ENCODE data around the gene SNX30.

Gene SNX30

DNA sequence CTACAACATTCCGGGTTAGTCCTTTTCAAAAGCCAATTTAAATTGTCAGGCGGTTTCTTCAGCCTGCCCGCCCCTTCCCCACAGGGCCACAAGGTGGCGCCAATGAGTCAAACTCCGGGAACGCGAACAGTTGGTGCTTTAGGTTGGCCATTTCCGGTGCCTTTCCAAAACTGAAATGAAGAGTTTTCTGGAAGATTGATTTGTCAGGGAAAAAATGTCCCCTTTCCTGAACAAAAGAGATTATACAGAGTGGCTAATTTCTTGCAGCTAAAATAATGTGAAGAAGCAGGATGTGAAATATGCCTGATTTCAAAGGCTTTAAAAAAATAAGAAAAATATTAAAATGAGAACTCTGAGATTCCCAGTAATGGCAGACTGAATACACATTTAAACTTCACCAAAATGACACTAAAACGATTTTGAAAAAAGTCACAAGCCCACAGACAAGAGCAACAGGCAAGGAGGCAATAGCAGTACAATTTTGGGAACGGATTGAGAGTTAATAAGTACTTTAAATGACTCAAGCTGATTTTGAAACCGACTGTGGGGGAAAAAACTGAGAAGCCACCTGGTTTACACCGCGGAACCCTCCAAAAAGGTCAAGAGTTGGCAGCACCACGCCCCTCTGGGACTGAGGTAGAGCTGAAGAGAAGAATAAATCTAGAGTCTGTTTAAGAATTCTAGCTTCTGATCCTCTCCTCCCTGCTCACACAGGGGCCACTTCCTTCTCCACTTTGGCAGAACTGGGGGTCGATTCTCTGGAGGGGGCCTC lies 94.4 kb downstream of the SNX30 start:
- peak in 41 of 42 donors; percentile 54 to 93 (median 80) for DNase-seq
- intact Hi-C loops (cut with DNase I) = loop anchor here (10.0 kb wide), 1 partner anchor 90 kb away; the partner anchor contains the start of gene SNX30

- peak in 39 of 42 donors; percentile 26 to 85 (median 50) for DNase-seq
- intact Hi-C loops (cut with DNase I) = loop anchor here (10.0 kb wide), 1 partner anchor 92 kb away; the partner anchor contains the start of gene SNX30
These were observed 96.2 kb downstream of the SNX30 start for GRCh38 chr9:112846528-112847488.

- intact Hi-C loops (cut with DNase I) = loop anchor here (10.0 kb wide), 1 partner anchor 94 kb away; the partner anchor contains the start of gene SNX30
These were observed 98.0 kb downstream of the SNX30 start for GRCh38 chr9:112848316-112849151.

GRCh38 chr9:112849363-112849922 lies 98.9 kb downstream of the SNX30 start:
- intact Hi-C loops (cut with DNase I) = loop anchor here (10.0 kb wide), 1 partner anchor 95 kb away; the partner anchor contains the start of gene SNX30
- no peak for DNase-seq

More at GRCh38 chr9:112848316-112849151, 98.0 kb downstream of the SNX30 start:
- DNase-seq = peak in 1 of 42 donors; percentile 14

GRCh38 chr9:112850840-112851239 lies 100.3 kb downstream of the SNX30 start:
- no peak for DNase-seq
- intact Hi-C loops (cut with DNase I) = no loop called here

DNA sequence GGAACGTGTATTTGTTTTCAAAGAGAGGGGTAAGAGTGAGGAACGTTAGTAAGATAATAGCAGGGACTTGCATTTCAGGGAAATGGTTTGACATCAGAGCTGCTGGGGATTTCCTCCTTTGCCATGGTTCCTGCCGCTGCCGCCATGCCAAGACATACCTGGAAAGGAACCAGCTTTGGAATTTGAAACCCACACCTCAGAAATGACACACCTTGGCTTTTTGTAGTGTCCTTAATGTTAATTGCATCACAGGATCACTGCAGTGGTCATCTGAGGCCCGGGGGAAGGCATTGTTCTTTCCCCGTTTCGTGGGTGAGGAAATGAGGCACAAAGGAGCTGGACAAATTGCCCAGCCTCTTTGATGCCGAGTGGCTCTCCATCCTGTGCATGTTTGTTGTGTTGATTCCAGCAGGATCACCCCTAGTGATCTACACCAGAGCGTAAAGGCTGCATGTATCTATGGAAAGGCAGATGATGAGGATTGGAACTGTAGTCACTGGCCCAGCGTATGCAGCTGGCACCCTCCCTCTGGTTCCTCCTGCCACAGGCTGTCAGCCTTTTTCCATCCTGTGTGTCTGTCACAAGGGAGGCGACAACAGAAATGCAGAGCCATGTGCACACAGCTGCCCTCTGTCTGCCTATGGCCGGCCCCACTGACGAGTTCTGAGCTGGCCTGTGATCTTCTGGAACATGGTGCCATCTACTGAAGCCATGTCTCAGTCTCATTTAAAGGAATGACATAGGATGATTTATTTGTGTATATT lies 102.4 kb downstream of the SNX30 start:
- intact Hi-C loops (cut with DNase I) = no loop called here
- DNase-seq = peak in 41 of 42 donors; percentile 24 to 91 (median 71)

DNA sequence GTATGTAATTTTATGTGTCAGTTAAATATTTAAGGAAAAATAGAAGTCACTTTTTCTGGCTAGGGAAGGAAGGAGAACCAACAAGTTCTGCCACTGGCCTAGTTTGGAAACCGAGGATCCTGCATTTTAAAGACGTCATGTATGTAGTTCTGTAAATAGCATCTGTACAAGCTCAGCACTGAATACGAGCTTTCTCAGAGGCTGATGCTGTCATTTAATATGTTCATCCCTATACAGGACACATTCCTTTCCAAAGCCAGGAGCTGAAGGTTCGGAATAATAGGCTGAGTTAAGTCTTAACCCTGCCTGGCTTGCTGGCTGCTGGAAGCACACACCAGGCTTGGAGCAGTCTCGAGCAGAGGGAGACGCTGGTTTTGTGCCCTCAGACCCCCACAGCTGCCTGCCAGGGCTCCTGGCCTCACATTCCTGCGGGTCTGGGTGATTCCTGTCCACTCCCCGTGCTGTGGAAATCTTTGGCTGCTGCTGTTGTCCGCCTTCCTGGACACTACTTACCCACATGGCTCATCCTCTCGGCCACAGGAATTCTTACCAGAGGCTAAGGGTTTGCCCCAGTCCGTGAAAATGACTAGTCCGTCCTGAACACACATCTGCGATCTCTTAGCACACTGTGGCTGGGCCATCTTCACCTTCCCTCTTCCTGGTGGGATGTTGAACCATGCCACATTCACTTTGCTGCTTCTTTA lies 103.5 kb downstream of the SNX30 start:
- intact Hi-C loops (cut with DNase I) = no loop called here
- DNase-seq = no peak

GRCh38 chr9:112854657-112855056 lies 104.1 kb downstream of the SNX30 start:
- peak in 1 of 42 donors; percentile 1 for DNase-seq

GRCh38 chr9:112856200-112856599 lies 105.6 kb downstream of the SNX30 start:
- DNase-seq = no peak
- intact Hi-C loops (cut with DNase I) = no loop called here

More at GRCh38 chr9:112854657-112855056, 104.1 kb downstream of the SNX30 start:
- intact Hi-C loops (cut with DNase I) = no loop called here

GRCh38 chr9:112856843-112857242 lies 106.3 kb downstream of the SNX30 start:
- intact Hi-C loops (cut with DNase I) = no loop called here
- DNase-seq = no peak

DNA sequence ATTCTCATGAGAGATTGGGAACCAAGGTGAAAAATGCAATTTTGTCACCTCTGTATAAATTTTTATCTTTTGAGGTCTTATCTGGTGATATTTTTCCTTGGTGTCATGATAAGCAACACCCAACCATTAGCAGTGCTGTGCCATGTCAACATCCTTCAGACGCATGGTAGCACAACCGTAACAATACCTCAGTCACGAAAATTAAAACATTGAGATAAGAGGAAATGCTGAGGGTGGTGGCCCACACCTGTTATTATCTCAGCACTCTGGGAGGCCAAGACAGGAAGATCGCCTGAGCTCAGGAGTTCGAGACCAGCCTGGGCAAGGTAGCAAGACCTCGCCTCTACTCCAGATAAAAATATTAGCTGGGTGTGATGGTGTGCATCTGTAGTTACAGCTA lies 107.4 kb downstream of the SNX30 start:
- intact Hi-C loops (cut with DNase I) = no loop called here
- no peak for DNase-seq

GRCh38 chr9:112858625-112859147 lies 108.1 kb downstream of the SNX30 start:
- intact Hi-C loops (cut with DNase I) = no loop called here
- DNase-seq = peak in 12 of 42 donors; percentile 5 to 49 (median 26)

- no peak for DNase-seq
These were observed 109.9 kb downstream of the SNX30 start for GRCh38 chr9:112860451-112860850.

DNA sequence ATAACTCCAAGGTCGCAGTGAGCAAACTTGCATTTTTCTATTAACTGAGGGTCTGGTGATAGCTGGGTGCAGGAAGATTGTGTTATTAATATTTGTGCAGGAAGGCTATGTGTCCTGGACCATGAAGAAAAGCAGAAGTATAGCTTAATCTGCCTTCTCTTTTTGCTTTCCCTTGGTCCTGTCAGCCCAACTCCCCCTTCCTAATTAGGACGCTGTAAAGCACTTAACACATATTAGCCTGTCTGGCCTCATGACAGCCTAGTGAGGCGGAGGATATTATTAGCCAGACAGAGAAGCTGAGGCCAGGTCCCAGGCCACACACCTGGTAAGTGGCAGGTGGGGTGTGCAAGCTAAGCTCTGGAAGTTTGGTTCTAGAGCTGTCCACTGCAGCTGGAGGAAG lies 110.6 kb downstream of the SNX30 start:
- no peak for DNase-seq
- intact Hi-C loops (cut with DNase I) = no loop called here

More at GRCh38 chr9:112860451-112860850, 109.9 kb downstream of the SNX30 start:
- intact Hi-C loops (cut with DNase I) = no loop called here

DNA sequence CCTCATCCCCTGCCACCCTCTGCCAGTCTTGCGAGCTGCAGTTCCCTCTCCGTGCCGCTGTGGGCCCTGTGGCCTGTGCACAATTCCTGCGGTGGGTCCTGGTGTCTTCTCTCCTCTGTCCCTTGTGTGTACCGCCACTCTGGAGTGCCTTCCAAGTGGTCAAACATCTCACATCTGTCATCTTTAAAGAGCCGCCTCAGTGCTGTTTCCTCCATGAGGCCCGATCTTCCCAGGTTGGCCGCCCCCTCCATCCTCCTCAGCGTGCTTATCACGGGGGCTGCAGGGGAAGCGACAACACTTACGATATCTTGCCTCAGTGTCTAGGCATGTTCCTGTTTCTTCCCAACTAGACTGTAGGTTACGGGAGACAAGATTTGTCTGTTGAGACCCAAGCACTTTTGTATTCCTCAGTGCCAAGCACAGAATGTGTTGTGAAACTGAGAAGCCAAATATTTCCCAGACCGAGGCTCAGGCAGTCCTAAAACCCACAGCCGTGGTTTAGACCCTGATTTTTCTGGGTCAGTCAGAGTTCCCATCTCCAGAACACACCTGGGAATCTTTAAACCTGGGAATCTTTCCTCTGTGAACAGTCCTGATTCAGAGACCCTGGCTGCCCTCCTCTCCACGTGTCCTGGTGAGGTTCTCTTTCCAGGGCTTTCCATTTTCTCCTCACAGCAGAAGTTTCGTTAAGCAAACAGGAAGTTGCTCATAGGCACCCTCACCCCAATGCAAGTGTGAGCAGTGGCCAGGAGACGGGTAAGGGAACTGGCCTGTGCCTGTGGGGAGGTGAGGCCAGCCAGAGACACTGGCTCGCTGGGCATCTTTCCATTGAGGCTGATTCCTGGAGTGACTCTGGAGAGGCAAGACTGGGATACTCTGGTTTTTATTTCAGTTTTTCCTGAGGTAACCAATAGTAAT lies 111.3 kb downstream of the SNX30 start:
- peak in 21 of 42 donors; percentile 10 to 57 (median 32) for DNase-seq
- intact Hi-C loops (cut with DNase I) = no loop called here

DNA sequence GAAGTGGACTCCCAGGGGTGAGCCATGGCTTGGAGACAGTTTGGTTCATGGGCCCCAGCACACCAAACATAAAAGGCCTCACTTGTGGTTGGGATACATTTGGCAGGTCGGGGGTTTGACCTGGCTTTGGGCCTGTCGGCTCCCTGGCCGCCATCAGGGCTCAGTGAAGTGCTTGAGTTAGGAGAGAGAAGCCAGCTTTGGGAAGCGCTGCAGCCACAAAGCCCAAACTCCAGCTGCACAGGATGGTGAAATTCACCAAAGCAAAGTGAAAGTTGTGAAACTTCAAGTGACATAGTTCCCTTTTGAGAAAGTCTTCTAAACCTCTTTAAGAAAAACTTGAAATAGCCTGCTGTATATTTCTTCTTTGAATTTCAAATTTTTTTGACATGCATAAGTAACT lies 112.7 kb downstream of the SNX30 start:
- peak in 3 of 42 donors; percentile 15 to 27 (median 15) for DNase-seq
- intact Hi-C loops (cut with DNase I) = no loop called here
